Heart left ventricle (tissue), 13 donors: Measurements from ENCODE around the gene HSD17B10.

Source experiments
- CTCF ChIP-seq, 12 donors: fragments of 200-600 bp; sonication (generic) in 4 of 12; IDR thresholded peaks; one replicate each; pipeline versions ENCODE4 v1.5.0 to v1.8.0; 2018 to 2022; ENCODE audit warnings: antibody characterized with exemption in 12 of 12, mild to moderate bottlenecking in 5 of 12
- POLR2A ChIP-seq, 2 donors: fragments of 450-650 bp; IDR thresholded peaks; one replicate each; pipeline ENCODE4 v1.6.1; 2017; ENCODE audit warnings: antibody characterized with exemption in 2 of 2, mild to moderate bottlenecking in 2 of 2, moderate library complexity in 2 of 2
- donor health status: ischemic (EF 13 %, LVEDD 7.1; RV severe dilation, severe dysfunction).
- donor health status: DM: no; HTN: yes; CAD: no.
- donor health status: DM: no; HTN: no; CAD: no.
- donor health status: ischemic (EF 25% LVEDD 6.9; RV normal size, moderate dysfunction).
- donor health status: ischemic (EF 25% LVEDD 5.7; RV mildly dilated, moderate dysfunction).
- donor health status: ischemic (EF 35%, LVEDD 5.7; RV mildly dilated, moderate dysfunction).
- donor health status: nonischemic (EF 11% LVEDD 7.7; RV severe dilation, severe dysfunction).
- donor health status: DM: yes; HTN: yes; CAD: no.
- donor health status: PGD.
- donor health status: ischemic (EF 29% LVEDD 5.4; RV normal size, mild dysfunction).
- donor health status: nonischemic (EF 23%, LVEDD 6.1; RV moderate dilation, normal function).

- TF ChIP-seq CTCF (IDR thresholded peaks at IDR 0.05) (no peak), POLR2A (IDR thresholded peaks at IDR 0.05) (no peak)
Observed at GRCh38 chrX:53442322-53442631, 8.1 kb upstream of the HSD17B10 start.
